Measurements from ENCODE around the gene ZFYVE9.
"Not testable (repeated sequence)": the region's sequence is repeated elsewhere in the genome, so short reads cannot be mapped to it uniquely, and the experiment has no call there.

The ZFYVE9 gene

DNA sequence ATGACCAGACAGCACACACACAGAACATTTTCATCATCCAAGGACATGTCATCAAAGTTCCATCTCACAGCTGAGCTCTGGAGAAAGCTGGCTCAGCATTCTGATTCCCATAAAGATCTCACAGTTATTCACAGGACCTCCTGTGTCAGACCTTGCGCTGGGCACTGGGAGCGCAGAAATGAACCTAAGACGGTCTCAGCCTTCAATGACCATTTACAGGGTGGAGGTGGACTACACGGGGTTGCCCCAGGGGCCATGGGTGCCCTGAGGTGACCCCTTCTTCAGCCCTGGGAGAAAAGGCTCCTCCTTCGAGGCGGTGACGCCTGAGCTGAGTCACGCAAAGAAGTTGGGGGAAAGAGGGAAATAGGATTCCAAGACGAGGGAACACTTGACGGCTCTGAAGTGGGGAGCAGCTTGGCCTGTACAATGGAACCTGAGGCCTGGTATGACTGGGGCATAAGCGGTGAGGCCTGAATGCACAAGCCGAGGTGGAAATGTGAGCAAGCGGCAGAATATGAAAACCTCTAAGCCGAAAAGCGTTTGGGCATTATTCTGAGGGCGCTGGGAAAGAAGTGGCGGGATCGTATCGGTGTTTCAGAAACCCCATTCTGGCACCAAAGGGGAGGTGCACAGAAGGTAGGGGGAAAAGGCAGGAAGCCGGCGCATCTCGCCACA lies 223.3 kb downstream of the ZFYVE9 start:
- DNase-seq (ENCODE audit: low spot score in 2 of 2) (no peak), ATAC-seq (replicated peaks; ENCODE audit: extremely low read depth, poor library complexity, severe bottlenecking) (no peak)
- peaks cover 53% of the 10 kb centered on the region for H3K4me1 Mint-ChIP-seq
- peaks cover 34% of the 10 kb centered on the region for H3K36me3 Mint-ChIP-seq (ENCODE audit: insufficient read depth)
- H3K27ac Mint-ChIP-seq (ENCODE audit: low read depth), result peak overlapping the region; percentile 93
- no peaks in the 10 kb centered on the region for H3K27me3 Mint-ChIP-seq
- peak overlapping the region; percentile 96 for H3K4me3 Mint-ChIP-seq
- no peaks in the 10 kb centered on the region for H3K9me3 Mint-ChIP-seq

DNA sequence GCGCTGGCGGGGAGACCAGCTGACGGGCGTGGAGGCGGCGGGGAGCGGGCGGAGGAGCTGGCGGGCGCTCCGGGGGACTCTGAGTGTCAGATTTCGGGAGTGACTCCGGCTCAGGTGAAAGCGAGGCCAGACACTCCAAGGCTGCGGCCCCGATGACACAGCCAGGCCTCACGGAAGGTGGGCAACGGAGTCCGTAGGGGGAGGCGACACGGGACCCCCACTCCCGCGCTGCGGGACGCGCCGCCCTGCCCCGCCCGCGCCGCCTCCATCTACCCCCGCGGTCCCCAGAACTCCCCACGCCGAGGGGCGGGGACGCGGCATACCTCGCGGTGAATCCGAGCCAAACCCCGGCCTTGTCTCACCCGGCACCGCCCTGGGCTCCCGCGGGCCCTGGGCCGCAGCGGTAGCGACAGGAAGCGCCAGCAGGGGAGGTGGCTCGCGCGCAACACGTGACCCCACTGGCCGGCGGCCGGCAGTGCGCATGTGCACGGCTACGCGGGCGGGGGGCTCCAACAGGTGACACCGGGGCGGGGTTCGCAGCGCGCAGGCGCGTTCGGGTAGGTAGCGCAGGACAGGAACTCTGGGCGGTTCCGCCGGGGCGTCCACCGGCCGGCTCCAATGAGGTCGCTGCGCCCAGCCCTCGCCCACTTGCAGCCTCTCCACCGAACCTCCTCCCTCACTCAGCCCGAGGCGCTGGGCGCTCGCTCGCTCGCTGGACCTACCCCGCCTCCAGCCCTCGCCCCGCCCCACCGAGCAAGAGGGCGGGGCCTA lies 224.0 kb downstream of the ZFYVE9 start, which contains the start of gene CC2D1B:
TSS of gene CC2D1B (minus strand) at position 460 of the 771 bp plus-strand sequence. CDS start 1,585 bp downstream, outside the sequence.
- Mint-ChIP-seq H3K27ac (ENCODE audit: low read depth) (peak within 1 kb of the TSS; percentile 93), H3K27me3 (no peaks in the 10 kb centered on the region), H3K4me3 (peak within 1 kb of the TSS; percentile 96), H3K9me3 (no peaks in the 10 kb centered on the region), H3K4me1 (peaks cover 53% of the 10 kb centered on the region), H3K36me3 (ENCODE audit: insufficient read depth) (peaks cover 30% of the 10 kb centered on the region)
- DNase-seq (ENCODE audit: low spot score in 2 of 2) (peak; percentile 99), ATAC-seq (replicated peaks; ENCODE audit: extremely low read depth, poor library complexity, severe bottlenecking) (peak; percentile 90)

DNA sequence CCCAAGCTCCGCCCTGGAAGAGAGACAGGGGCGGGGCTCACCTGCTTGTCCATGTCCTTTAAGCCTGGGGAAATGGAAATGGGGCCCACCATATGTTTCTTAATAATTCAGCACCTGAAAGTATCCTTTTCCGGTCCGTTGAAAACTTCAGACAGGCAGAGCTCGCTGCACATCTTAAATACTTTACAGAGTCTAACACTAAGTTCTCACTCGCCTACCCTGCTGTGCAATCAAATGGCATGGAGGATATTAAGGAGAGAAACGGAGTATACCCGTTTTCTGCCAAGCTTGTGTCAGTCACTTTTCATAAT lies 224.6 kb downstream of the ZFYVE9 start:
- H3K9me3 Mint-ChIP-seq, result no peaks in the 10 kb centered on the region
- no peak for ATAC-seq (replicated peaks; ENCODE audit: extremely low read depth, poor library complexity, severe bottlenecking)
- no peaks in the 10 kb centered on the region for H3K27me3 Mint-ChIP-seq
- peak overlapping the region; percentile 96 for H3K4me3 Mint-ChIP-seq
- H3K36me3 Mint-ChIP-seq (ENCODE audit: insufficient read depth), result peaks cover 25% of the 10 kb centered on the region
- peaks cover 47% of the 10 kb centered on the region for H3K4me1 Mint-ChIP-seq
- H3K27ac Mint-ChIP-seq (ENCODE audit: low read depth), result peak overlapping the region; percentile 93
- DNase-seq (ENCODE audit: low spot score in 2 of 2), result no peak

DNA sequence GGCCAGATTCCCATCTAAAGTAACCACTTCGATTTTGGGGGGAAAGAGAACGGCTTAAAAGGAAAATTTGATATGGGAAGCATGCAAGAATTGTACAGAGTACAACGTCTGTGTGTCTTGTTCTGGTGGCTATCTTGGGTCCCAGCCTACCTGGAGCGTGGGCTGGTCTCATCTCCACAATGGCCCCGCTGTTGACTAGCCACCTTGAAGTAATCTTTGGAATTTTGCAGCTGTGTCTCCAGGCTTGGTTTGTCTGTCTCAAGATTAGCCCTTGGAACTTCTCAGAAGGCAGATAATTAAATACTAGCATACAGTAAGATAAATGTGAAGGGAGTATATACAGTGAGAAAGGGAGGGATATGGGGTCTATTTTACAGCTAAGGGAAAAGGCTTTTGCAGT lies 225.4 kb downstream of the ZFYVE9 start:
- no peak for DNase-seq (ENCODE audit: low spot score in 2 of 2)
- no peaks in the 10 kb centered on the region for H3K9me3 Mint-ChIP-seq
- peaks cover 18% of the 10 kb centered on the region for H3K36me3 Mint-ChIP-seq (ENCODE audit: insufficient read depth)
- peak overlapping the region; percentile 96 for H3K4me3 Mint-ChIP-seq
- H3K4me1 Mint-ChIP-seq, result peaks cover 39% of the 10 kb centered on the region
- H3K27ac Mint-ChIP-seq (ENCODE audit: low read depth), result no peak overlapping the region
- no peak for ATAC-seq (replicated peaks; ENCODE audit: extremely low read depth, poor library complexity, severe bottlenecking)
- H3K27me3 Mint-ChIP-seq, result no peaks in the 10 kb centered on the region

DNA sequence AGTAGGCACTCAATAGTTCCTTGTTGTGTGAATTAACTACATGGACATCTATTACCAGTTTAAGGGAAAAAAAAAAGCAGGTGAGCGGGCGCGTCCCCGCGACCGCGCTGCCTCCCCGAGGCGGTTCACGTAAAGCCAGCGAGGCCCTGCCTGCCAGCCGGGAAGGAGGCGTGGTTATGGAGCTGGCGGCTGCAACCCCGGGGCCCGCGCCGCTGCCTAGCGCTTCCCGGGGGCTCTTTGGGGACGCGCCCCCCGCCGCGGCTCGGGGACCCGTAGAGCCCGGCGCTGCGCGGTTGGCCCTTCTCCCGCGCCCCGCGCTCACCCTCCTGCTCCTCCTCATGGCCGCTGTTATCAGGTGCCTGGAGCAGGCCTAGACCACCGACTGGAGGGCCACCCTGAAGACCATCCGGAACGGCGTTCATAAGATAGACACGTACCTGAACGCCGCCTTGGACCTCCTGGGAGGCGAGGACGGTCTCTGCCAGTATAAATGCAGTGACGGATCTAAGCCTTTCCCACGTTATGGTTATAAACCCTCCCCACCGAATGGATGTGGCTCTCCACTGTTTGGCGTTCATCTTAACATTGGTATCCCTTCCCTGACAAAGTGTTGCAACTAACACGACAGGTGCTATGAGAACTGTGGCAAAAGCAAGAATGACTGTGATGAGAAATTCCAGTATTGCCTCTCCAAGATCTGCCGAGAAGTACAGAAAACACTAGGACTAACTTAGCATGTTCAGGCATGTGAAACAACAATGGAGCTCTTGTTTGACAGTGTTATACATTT lies 226.7 kb downstream of the ZFYVE9 start:
- Mint-ChIP-seq H3K4me1 (peaks cover 34% of the 10 kb centered on the region), H3K4me3 (peak overlapping the region; percentile 25), H3K27ac (ENCODE audit: low read depth) (no peak overlapping the region), H3K9me3 (no peaks in the 10 kb centered on the region), H3K36me3 (ENCODE audit: insufficient read depth) (peaks cover 9% of the 10 kb centered on the region), H3K27me3 (no peaks in the 10 kb centered on the region)
- DNase-seq (ENCODE audit: low spot score in 2 of 2) (peak in 1 of 2 donors; percentile 27), ATAC-seq (replicated peaks; ENCODE audit: extremely low read depth, poor library complexity, severe bottlenecking) (no peak)

DNA sequence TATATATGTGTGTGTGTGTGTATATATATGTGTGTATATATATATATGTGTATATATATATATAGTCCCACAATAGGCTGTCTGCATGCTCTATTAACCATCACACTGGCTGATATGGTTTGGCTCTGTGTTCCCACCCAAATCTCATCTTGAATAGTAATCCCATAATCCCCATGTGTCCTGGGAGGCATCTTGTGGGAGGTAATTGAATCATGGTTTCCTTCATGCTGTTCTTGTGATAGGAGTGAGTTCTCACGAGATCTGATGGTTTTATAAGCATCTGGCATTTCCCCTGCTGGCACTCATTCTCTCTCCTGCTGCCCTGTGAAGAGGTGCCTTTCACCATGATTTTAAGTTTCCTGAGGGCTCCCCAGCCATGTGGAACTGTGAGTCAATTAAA lies 228.0 kb downstream of the ZFYVE9 start:
- not testable (repeated sequence) for H3K4me3 Mint-ChIP-seq; DNase-seq (ENCODE audit: low spot score in 2 of 2); H3K9me3 Mint-ChIP-seq; H3K36me3 Mint-ChIP-seq (ENCODE audit: insufficient read depth); H3K27ac Mint-ChIP-seq (ENCODE audit: low read depth); H3K27me3 Mint-ChIP-seq; ATAC-seq (replicated peaks; ENCODE audit: extremely low read depth, poor library complexity, severe bottlenecking)
- peaks cover 24% of the 10 kb centered on the region for H3K4me1 Mint-ChIP-seq

DNA sequence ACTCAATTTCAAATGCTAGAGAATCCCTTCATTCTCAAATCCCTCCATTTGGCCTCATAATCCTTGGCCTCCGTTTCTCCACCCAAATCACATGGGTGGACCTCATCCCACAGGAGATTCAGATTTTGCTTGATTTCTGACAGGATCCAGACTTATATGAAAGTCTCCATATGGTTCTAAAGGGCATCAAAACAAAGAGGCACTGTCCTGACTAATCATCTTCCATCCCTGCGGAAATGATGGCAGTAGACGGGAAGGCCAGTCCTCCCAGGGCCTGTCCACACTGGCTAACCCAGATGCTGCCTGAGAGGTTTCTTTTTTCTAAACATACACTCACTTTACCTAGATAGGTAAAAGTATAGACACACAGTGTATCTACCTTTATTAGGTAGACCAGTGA lies 243.5 kb downstream of the ZFYVE9 start:
- Mint-ChIP-seq H3K27ac (ENCODE audit: low read depth) (no peak overlapping the region), H3K4me1 (no peaks in the 10 kb centered on the region), H3K36me3 (ENCODE audit: insufficient read depth) (peaks cover 6% of the 10 kb centered on the region), H3K27me3 (no peaks in the 10 kb centered on the region), H3K4me3 (no peak overlapping the region), H3K9me3 (no peaks in the 10 kb centered on the region)
- DNase-seq (ENCODE audit: low spot score in 2 of 2), result no peak
- no peak for ATAC-seq (replicated peaks; ENCODE audit: extremely low read depth, poor library complexity, severe bottlenecking)

DNA sequence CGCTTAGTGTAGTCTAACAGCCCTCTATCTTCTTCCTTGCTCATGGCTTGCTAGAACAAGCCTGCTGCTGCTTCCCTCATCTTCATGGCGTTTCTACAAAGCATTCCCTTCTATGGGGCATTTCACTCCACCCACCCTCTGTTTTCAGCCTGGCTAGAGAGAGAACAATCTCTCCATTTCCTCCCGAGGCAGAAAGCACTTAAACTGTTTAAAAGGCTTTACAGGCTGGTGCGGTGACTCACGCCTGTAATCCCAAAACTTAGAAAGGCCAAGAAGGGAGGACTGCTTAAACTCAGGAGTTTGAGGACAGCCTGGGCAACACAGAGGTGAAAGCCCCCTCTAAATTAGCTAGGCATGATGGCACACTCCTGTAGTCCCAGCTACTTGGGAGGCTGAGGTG lies 244.6 kb downstream of the ZFYVE9 start:
- DNase-seq (ENCODE audit: low spot score in 2 of 2) (no peak), ATAC-seq (replicated peaks; ENCODE audit: extremely low read depth, poor library complexity, severe bottlenecking) (no peak)
- H3K27ac Mint-ChIP-seq (ENCODE audit: low read depth), result no peak overlapping the region
- no peaks in the 10 kb centered on the region for H3K4me1 Mint-ChIP-seq
- H3K9me3 Mint-ChIP-seq, result no peaks in the 10 kb centered on the region
- no peaks in the 10 kb centered on the region for H3K27me3 Mint-ChIP-seq
- H3K4me3 Mint-ChIP-seq, result no peak overlapping the region
- peaks cover 10% of the 10 kb centered on the region for H3K36me3 Mint-ChIP-seq (ENCODE audit: insufficient read depth)

DNA sequence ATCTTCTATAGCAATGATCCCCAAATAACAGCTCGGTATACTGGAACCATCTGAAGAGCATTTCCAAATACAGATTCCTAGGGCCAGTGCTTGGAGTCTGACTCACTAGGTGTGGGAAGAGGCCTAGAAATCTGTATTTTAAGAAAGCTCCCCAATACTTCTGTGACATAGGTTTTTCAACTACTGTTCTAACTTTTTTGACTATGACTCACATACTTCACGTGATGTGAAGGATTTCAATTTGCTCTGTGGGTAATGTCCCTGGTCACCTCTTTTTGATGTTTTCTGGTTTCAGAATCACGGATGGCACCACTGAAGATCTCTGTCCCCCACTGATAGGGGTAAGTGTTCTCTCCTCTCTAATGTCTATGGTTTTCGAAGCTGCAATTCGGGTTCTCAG lies 251.3 kb downstream of the ZFYVE9 start:
- ATAC-seq (replicated peaks; ENCODE audit: extremely low read depth, poor library complexity, severe bottlenecking) (no peak), DNase-seq (ENCODE audit: low spot score in 2 of 2) (no peak)
- Mint-ChIP-seq H3K27me3 (no peaks in the 10 kb centered on the region), H3K36me3 (ENCODE audit: insufficient read depth) (peaks cover 6% of the 10 kb centered on the region), H3K4me1 (no peaks in the 10 kb centered on the region), H3K9me3 (no peaks in the 10 kb centered on the region), H3K27ac (ENCODE audit: low read depth) (no peak overlapping the region), H3K4me3 (no peak overlapping the region)
